ENCODE measurements around the gene TMEM267.
"Not testable (repeated sequence)": the region's sequence is repeated elsewhere in the genome, so short reads cannot be mapped to it uniquely, and the experiment has no call there.

Gene TMEM267

GRCh38 chr5:43483298-43484105 lies at the start of gene TMEM267:
Gene TMEM267 (minus strand): TSS chr5:43483865. CDS start chr5:43453969, 29,896 bp downstream.
- DNase-seq: peak; percentile 95

GRCh38 chr5:43530648-43531047 lies 47.0 kb upstream of the TMEM267 start:
- no peak for DNase-seq

- no peak for DNase-seq
These were observed 40.0 kb upstream of the TMEM267 start for GRCh38 chr5:43523662-43524072.

- no peak for DNase-seq
These were observed 37.0 kb upstream of the TMEM267 start for GRCh38 chr5:43520615-43521014.

- DNase-seq: no peak
These were observed 32.0 kb upstream of the TMEM267 start for GRCh38 chr5:43515678-43516048.

- peak; percentile 96 for DNase-seq
These were observed 31.4 kb upstream of the TMEM267 start, which contains the start of gene C5orf34 for GRCh38 chr5:43514816-43515677. Gene C5orf34 (minus strand): TSS chr5:43515148. CDS start chr5:43509339, 5,809 bp downstream.

GRCh38 chr5:43514471-43514815 lies 30.8 kb upstream of the TMEM267 start:
- peak; percentile 78 for DNase-seq

GRCh38 chr5:43514025-43514424 lies 30.4 kb upstream of the TMEM267 start:
- peak; percentile 0 for DNase-seq

- DNase-seq: not testable (repeated sequence)
These were observed 27.4 kb upstream of the TMEM267 start for GRCh38 chr5:43511062-43511461.

GRCh38 chr5:43498581-43498980 lies 14.9 kb upstream of the TMEM267 start:
- no peak for DNase-seq

GRCh38 chr5:43497311-43498104 lies 13.8 kb upstream of the TMEM267 start:
- DNase-seq: no peak

GRCh38 chr5:43491326-43491725 lies 7.7 kb upstream of the TMEM267 start:
- DNase-seq: no peak

- DNase-seq: no peak
These were observed 2.7 kb upstream of the TMEM267 start for GRCh38 chr5:43486353-43486752.

- no peak for DNase-seq
These were observed 1.7 kb upstream of the TMEM267 start for GRCh38 chr5:43485406-43485805.

GRCh38 chr5:43484106-43484849 lies 613 bp upstream of the TMEM267 start:
- peak; percentile 85 for DNase-seq

GRCh38 chr5:43482490-43483297 lies 971 bp downstream of the TMEM267 start:
- DNase-seq: peak; percentile 77

- DNase-seq: no peak
These were observed 13.8 kb downstream of the TMEM267 start for GRCh38 chr5:43469671-43470391.

GRCh38 chr5:43467100-43467499 lies 16.6 kb downstream of the TMEM267 start:
- DNase-seq: no peak

GRCh38 chr5:43465455-43465854 lies 18.2 kb downstream of the TMEM267 start:
- not testable (repeated sequence) for DNase-seq

- DNase-seq: no peak
These were observed 22.6 kb downstream of the TMEM267 start for GRCh38 chr5:43461066-43461465.

- no peak for DNase-seq
These were observed 27.1 kb downstream of the TMEM267 start for GRCh38 chr5:43456556-43456955.

Measured in fibroblast of skin of right biceps (primary cell).